GM12878 (cell line): ENCODE data around the gene CTIF. TPM values are rescaled to one million over a fixed set of nuclear protein-coding genes. Genes with fewer than 3 reads are reported as not detected.
A peak's percentile ranks its signal among the peaks of the same experiment; 100 is the strongest.

Experiments
- ATAC-seq: fragments of 200-7000 bp; cut with Tn5 transposase; 3 replicates; pipeline ENCODE4 v1.9.1; 2020; ENCODE audit warnings: mild to moderate bottlenecking, moderate library complexity
- BruUV-seq: library from RNA; stranded (reverse); fragments of 400-500 nt; replicated peaks from 2 replicates; lab custom pipeline; 2021; lab: Mats Ljungman, UMichigan
- CTCF ChIA-PET: fragments of 300-600 bp; sonication (Branson Sonifier 250); formaldehyde crosslinking; extraction: SDS; loops from one replicate; lab custom pipeline; 2021; ENCODE audit warnings: inconsistent platforms; lab: Yijun Ruan, JAX
- POLR2A ChIA-PET: fragments of 350-600 bp; formaldehyde crosslinking; extraction: SDS; loops from one replicate; lab custom pipeline; 2021; ENCODE audit warnings: inconsistent platforms; lab: Charles Lee
- RAD21 ChIA-PET: fragments of 300-600 bp; sonication (Branson Sonifier 250); formaldehyde crosslinking; loops from one replicate; lab custom pipeline; 2023; ENCODE audit warnings: antibody characterized with exemption; ENCODE audit not compliant: unreplicated experiment; lab: Charles Lee
- SMC1A ChIA-PET: fragments of 300-600 bp; sonication (Branson Sonifier 250); formaldehyde crosslinking; loops from one replicate; lab custom pipeline; 2023; ENCODE audit not compliant: unreplicated experiment, uncharacterized antibody; lab: Charles Lee
- DNase-seq: peaks from one replicate; pipeline ENCODE4 v3.0.0-alpha.2; 2011; ENCODE audit warnings: low read depth, low spot score
- FAIRE-seq: peaks from 3 replicates; lab custom pipeline; 2011; peaks lifted over from hg19 to GRCh38; lab: Jason Lieb, UNC
- H2AFZ ChIP-seq: 2 replicates; pipeline ENCODE4 v1.6.0; 2011; ENCODE audit warnings: low read depth, low read length, control low read depth; ENCODE audit not compliant: control insufficient read depth
- H3K27ac ChIP-seq: 2 replicates; pipeline ENCODE4 v1.5.1; 2011; ENCODE audit warnings: control low read depth; ENCODE audit not compliant: control insufficient read depth, insufficient read depth
- H3K27me3 ChIP-seq, 2 experiments: replicated peaks in 1 of 2; 2 replicates each; pipeline versions ENCODE4 v1.6.0 to v1.6.1; 2011; ENCODE audit warnings: low read length in 1 of 2; ENCODE audit not compliant: control insufficient read depth in 2 of 2, insufficient read depth in 2 of 2
- H3K36me3 ChIP-seq, 2 experiments: 2 replicates each; pipeline ENCODE4 v1.5.1; 2011; ENCODE audit warnings: low read length in 1 of 2; ENCODE audit not compliant: control insufficient read depth in 2 of 2, insufficient read depth in 2 of 2
- H3K4me1 ChIP-seq: 2 replicates; pipeline ENCODE4 v1.6.1; 2011; ENCODE audit warnings: mild to moderate bottlenecking, low read length, moderate library complexity, mixed read lengths; ENCODE audit not compliant: control insufficient read depth, insufficient read depth
- H3K4me2 ChIP-seq: 2 replicates; pipeline ENCODE4 v1.6.0; 2011; ENCODE audit warnings: control low read depth; ENCODE audit not compliant: control insufficient read depth, insufficient read depth
- H3K4me3 ChIP-seq: fragments of 200-600 bp; sonication (generic); 2 replicates; pipeline ENCODE4 v1.5.1; 2016
- H3K79me2 ChIP-seq: 2 replicates; pipeline ENCODE4 v1.6.0; 2011; ENCODE audit warnings: low read length; ENCODE audit not compliant: control insufficient read depth, insufficient read depth
- H3K9ac ChIP-seq: 2 replicates; pipeline ENCODE4 v1.8.0; 2011; ENCODE audit warnings: low read length, control low read depth, mixed read lengths; ENCODE audit not compliant: control insufficient read depth, insufficient read depth
- H3K9me3 ChIP-seq: replicated peaks from 3 replicates; pipeline ENCODE4 v1.5.1; 2011; ENCODE audit warnings: mild to moderate bottlenecking, low read length; ENCODE audit not compliant: control insufficient read depth, insufficient read depth
- H4K20me1 ChIP-seq: 2 replicates; pipeline ENCODE4 v1.6.0; 2011; ENCODE audit not compliant: control insufficient read depth, insufficient read depth
- CEBPB ChIP-seq, 2 experiments: fragments of 150-350 bp in 1 of 2; IDR thresholded peaks; 2 replicates each; pipeline ENCODE4 v1.6.1; 2012 to 2014; ENCODE audit warnings: low read depth in 2 of 2, low read length in 2 of 2, borderline replicate concordance in 1 of 2, inconsistent platforms in 1 of 2
- CREM ChIP-seq: IDR thresholded peaks from 2 replicates; pipeline ENCODE4 v1.6.1; 2014; ENCODE audit warnings: antibody characterized with exemption, low read depth
- GABPA ChIP-seq: IDR thresholded peaks from 2 replicates; pipeline ENCODE4 v1.6.1; 2014; ENCODE audit warnings: antibody characterized with exemption, low read depth, mild to moderate bottlenecking, inconsistent platforms
- HDGF ChIP-seq: fragments of 450-650 bp; IDR thresholded peaks from 2 replicates; pipeline ENCODE4 v1.6.1; 2016; ENCODE audit warnings: antibody characterized with exemption
- MEF2A ChIP-seq: IDR thresholded peaks from 2 replicates; pipeline ENCODE4 v1.6.1; 2011; ENCODE audit warnings: low read depth, mild to moderate bottlenecking, low read length, moderate library complexity; ENCODE audit not compliant: insufficient read depth
- MEF2B ChIP-seq: fragments of 450-650 bp; IDR thresholded peaks from 2 replicates; pipeline ENCODE4 v1.6.1; 2018; ENCODE audit warnings: mild to moderate bottlenecking, moderate library complexity; ENCODE audit not compliant: partially characterized antibody, poor library complexity, severe bottlenecking
- NRF1 ChIP-seq: conservative IDR thresholded peaks from 2 replicates; pipeline ENCODE4 v1.6.1; 2011; ENCODE audit warnings: mild to moderate bottlenecking, low read depth, low read length, improper control_type of control experiment
- POLR2A ChIP-seq: IDR thresholded peaks from 2 replicates; pipeline ENCODE4 v1.6.1; 2011; ENCODE audit warnings: low read depth, mild to moderate bottlenecking, low read length
- WRNIP1 ChIP-seq: IDR thresholded peaks from 2 replicates; pipeline ENCODE4 v1.6.1; 2011; ENCODE audit warnings: low read depth, low read length, improper control_type of control experiment, borderline replicate concordance
- ZSCAN29 ChIP-seq: fragments of 450-650 bp; IDR thresholded peaks from 2 replicates; pipeline ENCODE4 v1.6.1; 2017; ENCODE audit warnings: mild to moderate bottlenecking, moderate library complexity
- WGBS: methylation state at CpG from one replicate; pipeline ENCODE4 v1.1.6; 2016; ENCODE audit warnings: low lambda C conversion rate; ENCODE audit not compliant: insufficient replicate concordance, insufficient coverage; ENCODE audit errors: missing lambda C conversion rate; 5-methylcytosine and 5-hydroxymethylcytosine counted together
- in situ Hi-C: fragments of 300-500 bp; cut with MboI; formaldehyde crosslinking; loops from 9 replicates; pipeline ENCODE4 v1.14.3; 2018; ENCODE audit warnings: mixed read lengths
- intact Hi-C: fragments of 100-400 bp; cut with micrococcal nuclease; formaldehyde crosslinking; loops from one replicate; pipeline ENCODE4 v1.14.2; 2022; ENCODE audit not compliant: unreplicated experiment
- polyA plus RNA-seq, 11 experiments: library from polyadenylated mRNA; depleted of rRNA in 4 of 11; unstranded in 6 of 11; stranded (reverse) in 5 of 11; fragments of >200 nt; fragmentation: Nextera tagmentation in 4 of 11; fragmentation: Illumina TruSeq in 1 of 11; extraction: Ambion mirVana in 4 of 11; extraction: Trizol in 1 of 11; gene quantifications; 1 replicate in 1 of 11; 2 replicates in 10 of 11; pipeline versions ENCODE4 v1.2.1 to v1.2.3, GENCODE V29; 2011 to 2016; ENCODE audit warnings: inconsistent platforms in 2 of 11, missing spikeins in 2 of 11, low read depth in 1 of 11
- total RNA-seq, 4 experiments: library from RNA; depleted of rRNA in 3 of 4; stranded (reverse); fragments of >200 nt in 3 of 4; fragmentation: Illumina TruSeq in 1 of 4; extraction: Trizol in 1 of 4; gene quantifications; 2 replicates each; pipeline versions ENCODE4 v1.2.1 to v1.2.3, GENCODE V29; 2013 to 2021
- TF ChIP-seq, protein P1 (sequence below): fragments of 450-650 bp; IDR thresholded peaks from 2 replicates; pipeline ENCODE4 v1.6.1; 2017; ENCODE audit warnings: low read depth, mild to moderate bottlenecking, moderate library complexity
- TF ChIP-seq, protein P2 (sequence below): fragments of 450-650 bp; IDR thresholded peaks from 2 replicates; pipeline ENCODE4 v1.6.1; 2016; ENCODE audit warnings: mild to moderate bottlenecking
- TF ChIP-seq, protein P3 (sequence below): fragments of 450-650 bp; IDR thresholded peaks from 2 replicates; pipeline ENCODE4 v1.6.1; 2016; ENCODE audit warnings: mild to moderate bottlenecking, moderate library complexity, borderline replicate concordance

CTIF gene
- total and polyA plus RNA-seq, 10 of the 15 experiments (the other 5 are each of a cell fraction or from before 2014, with no cell fraction given), result 0.06 to 11.6 (median 2.5) TPM

DNA sequence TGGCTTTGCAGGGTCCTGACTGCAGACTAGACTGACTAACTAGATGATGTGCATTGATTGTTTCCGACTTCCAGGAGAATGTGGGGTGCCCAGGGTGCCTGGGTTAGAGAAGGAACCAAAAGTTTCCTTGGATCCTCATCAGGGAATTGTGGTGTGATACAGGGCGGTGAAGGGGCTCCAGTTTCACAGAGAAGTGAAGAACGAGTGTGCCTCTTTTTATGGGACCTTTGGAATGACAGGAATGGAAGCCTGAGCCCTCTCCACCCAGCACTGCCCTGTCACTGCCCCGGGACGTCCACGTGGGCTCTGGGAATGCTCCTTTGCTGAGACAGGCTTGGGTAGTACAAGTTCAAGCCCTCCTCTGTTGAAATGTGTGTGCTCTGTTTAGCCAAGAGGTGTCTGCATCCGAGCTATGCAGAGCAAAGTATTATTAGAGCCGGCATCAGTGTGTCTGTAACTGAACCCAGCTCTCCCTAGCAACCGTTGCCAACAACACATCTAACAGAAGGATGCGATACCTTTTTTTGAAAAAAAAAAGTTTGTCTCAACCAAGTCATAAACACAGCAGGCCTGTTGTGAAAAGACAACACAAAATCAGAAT is 228.4 kb downstream of the CTIF start:
- Histone ChIP-seq H3K9ac (no peak overlapping the region), H3K79me2 (no peaks in the 10 kb centered on the region)
- no peak for DNase-seq
- POLR2A ChIA-PET, result no interaction called here
- in situ Hi-C loops, result no loop called here
- no peak for TF ChIP-seq CREM
- TF ChIP-seq CEBPB (IDR thresholded peaks at IDR 0.05; ENCODE audit: borderline replicate concordance in 1 of 2, low read depth in 2 of 2, low read length in 2 of 2), result no peak
- no peak for TF ChIP-seq MEF2B
- TF ChIP-seq ZSCAN29, result no peak
- TF ChIP-seq, protein P1, sequence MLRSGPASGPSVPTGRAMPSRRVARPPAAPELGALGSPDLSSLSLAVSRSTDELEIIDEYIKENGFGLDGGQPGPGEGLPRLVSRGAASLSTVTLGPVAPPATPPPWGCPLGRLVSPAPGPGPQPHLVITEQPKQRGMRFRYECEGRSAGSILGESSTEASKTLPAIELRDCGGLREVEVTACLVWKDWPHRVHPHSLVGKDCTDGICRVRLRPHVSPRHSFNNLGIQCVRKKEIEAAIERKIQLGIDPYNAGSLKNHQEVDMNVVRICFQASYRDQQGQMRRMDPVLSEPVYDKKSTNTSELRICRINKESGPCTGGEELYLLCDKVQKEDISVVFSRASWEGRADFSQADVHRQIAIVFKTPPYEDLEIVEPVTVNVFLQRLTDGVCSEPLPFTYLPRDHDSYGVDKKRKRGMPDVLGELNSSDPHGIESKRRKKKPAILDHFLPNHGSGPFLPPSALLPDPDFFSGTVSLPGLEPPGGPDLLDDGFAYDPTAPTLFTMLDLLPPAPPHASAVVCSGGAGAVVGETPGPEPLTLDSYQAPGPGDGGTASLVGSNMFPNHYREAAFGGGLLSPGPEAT, result no peak
- TF ChIP-seq MEF2A, result no peak
- TF ChIP-seq POLR2A, result no peak
- TF ChIP-seq NRF1, result no peak
- no peak for TF ChIP-seq GABPA
- TF ChIP-seq, protein P2, sequence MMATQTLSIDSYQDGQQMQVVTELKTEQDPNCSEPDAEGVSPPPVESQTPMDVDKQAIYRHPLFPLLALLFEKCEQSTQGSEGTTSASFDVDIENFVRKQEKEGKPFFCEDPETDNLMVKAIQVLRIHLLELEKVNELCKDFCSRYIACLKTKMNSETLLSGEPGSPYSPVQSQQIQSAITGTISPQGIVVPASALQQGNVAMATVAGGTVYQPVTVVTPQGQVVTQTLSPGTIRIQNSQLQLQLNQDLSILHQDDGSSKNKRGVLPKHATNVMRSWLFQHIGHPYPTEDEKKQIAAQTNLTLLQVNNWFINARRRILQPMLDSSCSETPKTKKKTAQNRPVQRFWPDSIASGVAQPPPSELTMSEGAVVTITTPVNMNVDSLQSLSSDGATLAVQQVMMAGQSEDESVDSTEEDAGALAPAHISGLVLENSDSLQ, result no peak
- TF ChIP-seq, protein P3, sequence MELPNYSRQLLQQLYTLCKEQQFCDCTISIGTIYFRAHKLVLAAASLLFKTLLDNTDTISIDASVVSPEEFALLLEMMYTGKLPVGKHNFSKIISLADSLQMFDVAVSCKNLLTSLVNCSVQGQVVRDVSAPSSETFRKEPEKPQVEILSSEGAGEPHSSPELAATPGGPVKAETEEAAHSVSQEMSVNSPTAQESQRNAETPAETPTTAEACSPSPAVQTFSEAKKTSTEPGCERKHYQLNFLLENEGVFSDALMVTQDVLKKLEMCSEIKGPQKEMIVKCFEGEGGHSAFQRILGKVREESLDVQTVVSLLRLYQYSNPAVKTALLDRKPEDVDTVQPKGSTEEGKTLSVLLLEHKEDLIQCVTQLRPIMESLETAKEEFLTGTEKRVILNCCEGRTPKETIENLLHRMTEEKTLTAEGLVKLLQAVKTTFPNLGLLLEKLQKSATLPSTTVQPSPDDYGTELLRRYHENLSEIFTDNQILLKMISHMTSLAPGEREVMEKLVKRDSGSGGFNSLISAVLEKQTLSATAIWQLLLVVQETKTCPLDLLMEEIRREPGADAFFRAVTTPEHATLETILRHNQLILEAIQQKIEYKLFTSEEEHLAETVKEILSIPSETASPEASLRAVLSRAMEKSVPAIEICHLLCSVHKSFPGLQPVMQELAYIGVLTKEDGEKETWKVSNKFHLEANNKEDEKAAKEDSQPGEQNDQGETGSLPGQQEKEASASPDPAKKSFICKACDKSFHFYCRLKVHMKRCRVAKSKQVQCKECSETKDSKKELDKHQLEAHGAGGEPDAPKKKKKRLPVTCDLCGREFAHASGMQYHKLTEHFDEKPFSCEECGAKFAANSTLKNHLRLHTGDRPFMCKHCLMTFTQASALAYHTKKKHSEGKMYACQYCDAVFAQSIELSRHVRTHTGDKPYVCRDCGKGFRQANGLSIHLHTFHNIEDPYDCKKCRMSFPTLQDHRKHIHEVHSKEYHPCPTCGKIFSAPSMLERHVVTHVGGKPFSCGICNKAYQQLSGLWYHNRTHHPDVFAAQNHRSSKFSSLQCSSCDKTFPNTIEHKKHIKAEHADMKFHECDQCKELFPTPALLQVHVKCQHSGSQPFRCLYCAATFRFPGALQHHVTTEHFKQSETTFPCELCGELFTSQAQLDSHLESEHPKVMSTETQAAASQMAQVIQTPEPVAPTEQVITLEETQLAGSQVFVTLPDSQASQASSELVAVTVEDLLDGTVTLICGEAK, result no peak
- TF ChIP-seq HDGF, result no peak
- TF ChIP-seq WRNIP1, result no peak
- TF ChIP-seq, all 136 proteins: peak for 0
- RAD21 ChIA-PET, result interaction anchor here (2.4 kb wide), 1 partner anchor 10 kb away, joined by 8 read pairs; no protein-coding TSS in a partner anchor
- H3K27ac ChIP-seq, result no peak overlapping the region
- WGBS, result 50% methylated on average over 10 of the region's 10 CpGs
- no peak for FAIRE-seq
- H3K4me1 ChIP-seq, result peaks cover 7% of the 10 kb centered on the region; the same call in 1 of the 2 replicates
- no peaks in the 10 kb centered on the region; a peak in 1 of 4 replicates for H3K36me3 ChIP-seq
- no peaks in the 10 kb centered on the region for H4K20me1 ChIP-seq
- SMC1A ChIA-PET, result interaction anchor here (0.7 to 1.3 kb wide), 2 partner anchors 19 to 53 kb away, joined by 3 read pairs; no protein-coding TSS in a partner anchor
- BruUV-seq, result no TSS peak
- no peak overlapping the region for H2AFZ ChIP-seq
- peak; percentile 41 for ATAC-seq
- no peaks in the 10 kb centered on the region for H3K27me3 ChIP-seq
- H3K4me2 ChIP-seq, result no peak overlapping the region
- H3K4me3 ChIP-seq, result no peak overlapping the region
- H3K9me3 ChIP-seq, result no peaks in the 10 kb centered on the region
- CTCF ChIA-PET, result interaction anchor here (0.7 to 1.3 kb wide), 2 partner anchors 11 to 12 kb away, joined by 3 to 7 read pairs; no protein-coding TSS in a partner anchor
- intact Hi-C loops, result no loop called here
